GM19395 (cell line): ENCODE results near the gene CDK5RAP3.

ENCODE experiments used
- ATAC-seq: cut with Tn5 transposase; IDR thresholded peaks from one replicate; pipeline ENCODE4 v1.9.1; 2021; ENCODE audit warnings: mild to moderate bottlenecking, moderate library complexity; ENCODE audit not compliant: unreplicated experiment

The CDK5RAP3 gene

GRCh38 chr17:47946929-47947397 lies 23.9 kb upstream of the CDK5RAP3 start:
- ATAC-seq = no peak

GRCh38 chr17:47948706-47949196 lies 22.2 kb upstream of the CDK5RAP3 start:
- ATAC-seq = no peak

GRCh38 chr17:47949197-47949759 lies 21.6 kb upstream of the CDK5RAP3 start:
- peak; percentile 53 for ATAC-seq

GRCh38 chr17:47949946-47950345 lies 21.0 kb upstream of the CDK5RAP3 start:
- peak; percentile 48 for ATAC-seq

GRCh38 chr17:47950448-47950847 lies 20.5 kb upstream of the CDK5RAP3 start:
- ATAC-seq = no peak

- no peak for ATAC-seq
Observed at GRCh38 chr17:47952171-47953021, 18.5 kb upstream of the CDK5RAP3 start.

- ATAC-seq = no peak
Observed at GRCh38 chr17:47953909-47954308, 17.0 kb upstream of the CDK5RAP3 start.

GRCh38 chr17:47955497-47956461 lies 15.1 kb upstream of the CDK5RAP3 start:
- ATAC-seq = no peak

GRCh38 chr17:47956791-47957590 lies 13.9 kb upstream of the CDK5RAP3 start:
- no peak for ATAC-seq

- ATAC-seq = no peak
Observed at GRCh38 chr17:47957591-47958490, 13.1 kb upstream of the CDK5RAP3 start, which contains the start of gene PRR15L. TSS of gene PRR15L (minus strand) at chr17:47957883. CDS start at chr17:47953234, 4,649 bp downstream.

- no peak for ATAC-seq
Observed at GRCh38 chr17:47959825-47960655, 10.9 kb upstream of the CDK5RAP3 start.

- ATAC-seq = no peak
Observed at GRCh38 chr17:47961406-47961805, 9.5 kb upstream of the CDK5RAP3 start.

- ATAC-seq = no peak
Observed at GRCh38 chr17:47962901-47963300, 8.0 kb upstream of the CDK5RAP3 start.

GRCh38 chr17:47964856-47965255 lies 6.1 kb upstream of the CDK5RAP3 start:
- ATAC-seq = no peak

- no peak for ATAC-seq
Observed at GRCh38 chr17:47966079-47966519, 4.8 kb upstream of the CDK5RAP3 start.

GRCh38 chr17:47967607-47968252 lies 3.2 kb upstream of the CDK5RAP3 start:
- no peak for ATAC-seq

GRCh38 chr17:47968836-47969235 lies 2.1 kb upstream of the CDK5RAP3 start:
- no peak for ATAC-seq
